CD14-positive monocyte (primary cell): ENCODE measurements around the gene DHTKD1. TPM values are rescaled to one million over a fixed set of nuclear protein-coding genes. Genes with fewer than 3 reads are reported as not detected.

ENCODE experiments used
- DNase-seq, 3 donors: peaks; one replicate each; pipeline ENCODE4 v3.0.0-alpha.2; 2011 to 2022
- H2AFZ ChIP-seq: 2 replicates; pipeline ENCODE4 v1.6.0; 2012; ENCODE audit warnings: mild to moderate bottlenecking, low read depth, low read length, inconsistent platforms; ENCODE audit not compliant: insufficient read depth, poor library complexity, severe bottlenecking
- H3K27ac ChIP-seq, 2 donors: 1 replicate in 1 of 2; 2 replicates in 1 of 2; pipeline ENCODE4 v1.5.1; 2012 to 2013; ENCODE audit warnings: low read length in 2 of 2, control low read depth in 1 of 2, inconsistent platforms in 1 of 2, low read depth in 1 of 2, mild to moderate bottlenecking in 1 of 2
- H3K27me3 ChIP-seq, 2 donors: one replicate each; pipeline versions ENCODE4 v1.6.0 to v1.6.1; 2011 to 2013; ENCODE audit warnings: low read length in 2 of 2; ENCODE audit not compliant: control insufficient read depth in 2 of 2, insufficient read depth in 2 of 2
- H3K36me3 ChIP-seq, 2 donors: replicated peaks in 1 of 2; 1 replicate in 1 of 2; 2 replicates in 1 of 2; pipeline versions ENCODE4 v1.5.1 to v1.6.1; 2012 to 2013; ENCODE audit warnings: low read length in 2 of 2, control low read depth in 1 of 2, inconsistent platforms in 1 of 2, mild to moderate bottlenecking in 1 of 2; ENCODE audit not compliant: insufficient read depth in 2 of 2, control insufficient read depth in 1 of 2
- H3K4me1 ChIP-seq, 2 donors: 1 replicate in 1 of 2; 2 replicates in 1 of 2; pipeline versions ENCODE4 v1.5.1 to v1.6.1; 2012 to 2013; ENCODE audit warnings: low read length in 2 of 2, control low read depth in 1 of 2, inconsistent platforms in 1 of 2, mild to moderate bottlenecking in 1 of 2, moderate library complexity in 1 of 2; ENCODE audit not compliant: insufficient read depth in 2 of 2, control insufficient read depth in 1 of 2
- H3K4me2 ChIP-seq: replicated peaks from 2 replicates; pipeline ENCODE3; 2012; ENCODE audit warnings: low read length, moderate library complexity, mild to moderate bottlenecking; ENCODE audit not compliant: poor library complexity, severe bottlenecking; ENCODE audit errors: extremely low read depth
- H3K4me3 ChIP-seq, 3 experiments: fragments of 200-600 bp in 1 of 3; sonication (generic) in 1 of 3; replicated peaks in 1 of 3; 1 replicate in 2 of 3; 2 replicates in 1 of 3; pipeline ENCODE4 v1.5.1; 2011 to 2013; ENCODE audit warnings: low read length in 3 of 3, mild to moderate bottlenecking in 3 of 3, control low read depth in 2 of 3, low read depth in 2 of 3, inconsistent platforms in 1 of 3, moderate library complexity in 1 of 3
- H3K79me2 ChIP-seq: 2 replicates; pipeline ENCODE4 v1.6.0; 2012; ENCODE audit warnings: mild to moderate bottlenecking, control low read depth, inconsistent platforms, low read length, moderate library complexity; ENCODE audit not compliant: insufficient read depth
- H3K9ac ChIP-seq: 2 replicates; pipeline ENCODE4 v1.6.0; 2017; ENCODE audit warnings: low read length, mild to moderate bottlenecking; ENCODE audit not compliant: insufficient read depth, poor library complexity, severe bottlenecking
- H3K9me3 ChIP-seq, 2 donors: replicated peaks in 1 of 2; 1 replicate in 1 of 2; 2 replicates in 1 of 2; pipeline versions ENCODE4 v1.5.1 to v1.6.1; 2012 to 2013; ENCODE audit warnings: low read length in 2 of 2, control low read depth in 1 of 2; ENCODE audit not compliant: control insufficient read depth in 1 of 2, insufficient read depth in 1 of 2
- H4K20me1 ChIP-seq: 2 replicates; pipeline ENCODE4 v1.6.0; 2012; ENCODE audit warnings: mild to moderate bottlenecking, low read length, control low read depth, moderate library complexity; ENCODE audit not compliant: insufficient read depth
- H3K27ac Mint-ChIP-seq, 7 donors: one replicate each; pipeline ENCODE4 v1.8.0; 2020; ENCODE audit warnings: mild to moderate bottlenecking in 7 of 7, mixed read lengths in 7 of 7, moderate library complexity in 6 of 7, inconsistent platforms in 2 of 7
- H3K27me3 Mint-ChIP-seq, 3 donors: one replicate each; pipeline ENCODE4 v1.8.0; 2021 to 2022; ENCODE audit warnings: low read depth in 3 of 3, mild to moderate bottlenecking in 3 of 3, mixed read lengths in 3 of 3, moderate library complexity in 3 of 3, inconsistent platforms in 1 of 3
- H3K36me3 Mint-ChIP-seq, 2 donors: one replicate each; pipeline ENCODE4 v1.8.0; 2020; ENCODE audit warnings: mixed read lengths in 2 of 2, inconsistent platforms in 1 of 2, mild to moderate bottlenecking in 1 of 2
- H3K4me1 Mint-ChIP-seq: one replicate; pipeline ENCODE4 v1.8.0; 2020; ENCODE audit warnings: mild to moderate bottlenecking, mixed read lengths
- H3K4me3 Mint-ChIP-seq, 2 donors: one replicate each; pipeline ENCODE4 v1.8.0; 2020; ENCODE audit warnings: mild to moderate bottlenecking in 2 of 2, mixed read lengths in 2 of 2, moderate library complexity in 1 of 2
- H3K9me3 Mint-ChIP-seq, 7 donors: one replicate each; pipeline ENCODE4 v1.8.0; 2020 to 2022; ENCODE audit warnings: mixed read lengths in 7 of 7, mild to moderate bottlenecking in 6 of 7, moderate library complexity in 6 of 7, inconsistent platforms in 2 of 7
- CTCF ChIP-seq: fragments of 200-600 bp; IDR thresholded peaks from one replicate; pipeline ENCODE4 v1.8.0; 2022; ENCODE audit warnings: antibody characterized with exemption, mild to moderate bottlenecking
- WGBS: methylation state at CpG from one replicate; pipeline ENCODE4 v1.1.5; 2013; ENCODE audit warnings: missing lambda C conversion rate; ENCODE audit not compliant: insufficient coverage; 5-methylcytosine and 5-hydroxymethylcytosine counted together
- intact Hi-C, 2 donors: fragments of 100-400 bp; cut with micrococcal nuclease; formaldehyde crosslinking; loops; one replicate each; pipeline versions ENCODE4 v1.15.0 to v1.15.1; 2023
- polyA plus RNA-seq, 3 donors: library from polyadenylated mRNA; depleted of rRNA in 1 of 3; unstranded in 2 of 3; stranded (reverse) in 1 of 3; fragments of 300-500 nt in 2 of 3; fragments of >200 nt in 1 of 3; fragmentation: Illumina TruSeq in 2 of 3; gene quantifications; 1 replicate in 2 of 3; 2 replicates in 1 of 3; pipeline ENCODE4 v1.2.3, GENCODE V29; 2012 to 2021

Gene DHTKD1
- polyA plus RNA-seq, 3 donors, result 7.0 to 12.1 (median 11.2) TPM

GRCh38 chr10:12097791-12098190 is 29.0 kb downstream of the DHTKD1 start:
- peaks cover 55 to 57% of the 10 kb centered on the region in 2 donors for H3K36me3 Mint-ChIP-seq

GRCh38 chr10:12098966-12099365 is 30.2 kb downstream of the DHTKD1 start:
- intact Hi-C loops, result no loop called here

More at GRCh38 chr10:12097791-12098190, 29.0 kb downstream of the DHTKD1 start:
- H3K27me3 ChIP-seq, result no peaks in the 10 kb centered on the region
- Mint-ChIP-seq H3K9me3 (peaks cover 0 to 2% (median 0%) of the 10 kb centered on the region in 7 donors), H3K4me1 (peaks cover 9% of the 10 kb centered on the region), H3K27me3 (no peaks in the 10 kb centered on the region), H3K4me3 (no peak overlapping the region), H3K27ac (no peak overlapping the region)
- no peaks in the 10 kb centered on the region for H4K20me1 ChIP-seq
- no peak for TF ChIP-seq CTCF
- WGBS, result 100% methylated on average over 3 of the region's 5 CpGs
- H3K4me3 ChIP-seq, result no peak overlapping the region
- no peak for DNase-seq
- peaks cover 0 to 8% of the 10 kb centered on the region in 2 donors for H3K4me1 ChIP-seq
- H2AFZ ChIP-seq, result no peak overlapping the region
- no peak overlapping the region for H3K27ac ChIP-seq
- peaks cover 45 to 71% of the 10 kb centered on the region in 2 donors for H3K36me3 ChIP-seq
- no peaks in the 10 kb centered on the region for H3K9me3 ChIP-seq
- no peak overlapping the region for H3K4me2 ChIP-seq
- no peaks in the 10 kb centered on the region for H3K79me2 ChIP-seq
- no peak overlapping the region for H3K9ac ChIP-seq
- intact Hi-C loops, result no loop called here

More at GRCh38 chr10:12098966-12099365, 30.2 kb downstream of the DHTKD1 start:
- WGBS, result 100% methylated on average over 1 of the region's 4 CpGs
- H3K36me3 ChIP-seq, result peaks cover 38 to 70% of the 10 kb centered on the region in 2 donors
- peak in 1 of 3 donors; percentile 7 for DNase-seq
- H3K4me3 ChIP-seq, result no peak overlapping the region
- Mint-ChIP-seq H3K27me3 (no peaks in the 10 kb centered on the region), H3K9me3 (no peaks in the 10 kb centered on the region), H3K4me1 (peaks cover 17% of the 10 kb centered on the region), H3K27ac (peak overlapping the region in 3 of 7 donors; percentile 68 to 78 (median 76)), H3K4me3 (no peak overlapping the region), H3K36me3 (peaks cover 49 to 53% of the 10 kb centered on the region in 2 donors)
- peaks cover 5 to 16% of the 10 kb centered on the region in 2 donors for H3K4me1 ChIP-seq
- no peak overlapping the region for H3K9ac ChIP-seq
- no peaks in the 10 kb centered on the region for H3K9me3 ChIP-seq
- no peaks in the 10 kb centered on the region for H3K27me3 ChIP-seq
- H2AFZ ChIP-seq, result no peak overlapping the region
- no peaks in the 10 kb centered on the region for H3K79me2 ChIP-seq
- no peak overlapping the region for H3K27ac ChIP-seq
- no peak for TF ChIP-seq CTCF
- H3K4me2 ChIP-seq, result no peak overlapping the region
- H4K20me1 ChIP-seq, result no peaks in the 10 kb centered on the region
